IMR-90 (cell line): Measurements from ENCODE around the gene IFIT2.

ENCODE experiments used
- CTCF ChIP-seq: conservative IDR thresholded peaks from 2 replicates; pipeline ENCODE4 v1.5.1; 2012; ENCODE audit warnings: mild to moderate bottlenecking, low read depth, low read length, improper control_type of control experiment
- FOS ChIP-seq: fragments of 150-350 bp; IDR thresholded peaks from 2 replicates; pipeline ENCODE4 v1.6.1; 2016; ENCODE audit warnings: low read depth, low read length
- MAFK ChIP-seq: IDR thresholded peaks from 2 replicates; pipeline ENCODE4 v1.6.1; 2012; ENCODE audit warnings: low read depth, low read length, improper control_type of control experiment
- MAZ ChIP-seq: IDR thresholded peaks from 2 replicates; pipeline ENCODE4 v1.6.1; 2012; ENCODE audit warnings: low read depth, mild to moderate bottlenecking, low read length, improper control_type of control experiment, moderate library complexity, borderline replicate concordance
- POLR2A ChIP-seq: IDR thresholded peaks from 2 replicates; pipeline ENCODE4 v1.6.1; 2012; ENCODE audit warnings: mild to moderate bottlenecking, low read depth, low read length
- RFX5 ChIP-seq: IDR thresholded peaks from 2 replicates; pipeline ENCODE4 v1.8.0; 2012; ENCODE audit warnings: low read depth, mild to moderate bottlenecking, low read length, moderate library complexity
- SMC3 ChIP-seq: fragments of 150-350 bp; IDR thresholded peaks from 2 replicates; pipeline ENCODE4 v1.6.1; 2016; ENCODE audit warnings: low read depth, mild to moderate bottlenecking, antibody characterized with exemption, low read length, moderate library complexity
- TF ChIP-seq, protein P1 (sequence below): fragments of 150-350 bp; IDR thresholded peaks from 2 replicates; pipeline ENCODE4 v1.6.1; 2016; ENCODE audit warnings: low read depth, mild to moderate bottlenecking, low read length, moderate library complexity, borderline replicate concordance

GRCh38 chr10:89351412-89351779 is 49.5 kb downstream of the IFIT2 start:
- TF ChIP-seq RFX5: no peak
- TF ChIP-seq CTCF: no peak
- TF ChIP-seq, protein P1, sequence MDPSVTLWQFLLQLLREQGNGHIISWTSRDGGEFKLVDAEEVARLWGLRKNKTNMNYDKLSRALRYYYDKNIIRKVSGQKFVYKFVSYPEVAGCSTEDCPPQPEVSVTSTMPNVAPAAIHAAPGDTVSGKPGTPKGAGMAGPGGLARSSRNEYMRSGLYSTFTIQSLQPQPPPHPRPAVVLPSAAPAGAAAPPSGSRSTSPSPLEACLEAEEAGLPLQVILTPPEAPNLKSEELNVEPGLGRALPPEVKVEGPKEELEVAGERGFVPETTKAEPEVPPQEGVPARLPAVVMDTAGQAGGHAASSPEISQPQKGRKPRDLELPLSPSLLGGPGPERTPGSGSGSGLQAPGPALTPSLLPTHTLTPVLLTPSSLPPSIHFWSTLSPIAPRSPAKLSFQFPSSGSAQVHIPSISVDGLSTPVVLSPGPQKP: no peak
- TF ChIP-seq POLR2A: no peak
- TF ChIP-seq MAFK: no peak
- no peak for TF ChIP-seq FOS
- TF ChIP-seq MAZ: no peak
- TF ChIP-seq SMC3: no peak
